Suprapubic skin (tissue), 4 donors: ENCODE data around the gene SMLR1. TPM values are rescaled to one million over a fixed set of nuclear protein-coding genes. Genes with fewer than 3 reads are reported as not detected.

Experiments
- DNase-seq, 2 donors: peaks; one replicate each; pipeline ENCODE4 v3.0.0-alpha.2; 2019; ENCODE audit warnings: low spot score in 2 of 2
- H3K27ac ChIP-seq: fragments of 200-600 bp; sonication (generic); one replicate; pipeline ENCODE4 v1.5.1; 2019
- H3K27me3 ChIP-seq: fragments of 200-600 bp; sonication (generic); one replicate; pipeline ENCODE4 v1.5.1; 2019
- H3K36me3 ChIP-seq: fragments of 200-600 bp; sonication (generic); one replicate; pipeline ENCODE4 v1.5.1; 2019
- H3K4me1 ChIP-seq: fragments of 200-600 bp; sonication (generic); one replicate; pipeline ENCODE4 v1.5.1; 2019
- H3K4me3 ChIP-seq: fragments of 200-600 bp; sonication (generic); one replicate; pipeline ENCODE4 v1.5.1; 2019; ENCODE audit warnings: mild to moderate bottlenecking
- H3K9me3 ChIP-seq: fragments of 200-600 bp; sonication (generic); one replicate; pipeline ENCODE4 v1.5.1; 2019
- CTCF ChIP-seq, 2 donors: fragments of 200-600 bp in 1 of 2; fragments of 450-650 bp in 1 of 2; sonication (generic) in 1 of 2; IDR thresholded peaks; one replicate each; pipeline ENCODE4 v1.5.1; 2016 to 2019; ENCODE audit warnings: antibody characterized with exemption in 2 of 2, mild to moderate bottlenecking in 1 of 2, moderate library complexity in 1 of 2
- EP300 ChIP-seq: sonication (generic); formaldehyde crosslinking; IDR thresholded peaks from one replicate; pipeline ENCODE4 v1.6.1; 2017; ENCODE audit warnings: antibody characterized with exemption
- POLR2A ChIP-seq, 2 donors: fragments of 450-650 bp; IDR thresholded peaks; one replicate each; pipeline ENCODE4 v1.6.1; 2017; ENCODE audit warnings: antibody characterized with exemption in 2 of 2, mild to moderate bottlenecking in 2 of 2, moderate library complexity in 2 of 2
- POLR2AphosphoS5 ChIP-seq, 3 donors: sonication (generic); formaldehyde crosslinking; IDR thresholded peaks; one replicate each; pipeline ENCODE4 v1.6.1; 2017; ENCODE audit warnings: antibody characterized with exemption in 3 of 3
- WGBS: methylation state at CpG from one replicate; pipeline ENCODE4 v1.1.5; 2018; 5-methylcytosine and 5-hydroxymethylcytosine counted together
- total RNA-seq, 4 donors: library from RNA; depleted of rRNA; stranded (reverse); fragments of >200 nt; gene quantifications; one replicate each; pipeline ENCODE4 v1.1.0, GENCODE V29; 2016

Gene SMLR1
- total RNA-seq, 4 donors from 2014 or later: not detected

GRCh38 chr6:130864344-130864743, 37.1 kb downstream of the SMLR1 start:
- no peaks in the 10 kb centered on the region for H3K27me3 ChIP-seq
- H3K36me3 ChIP-seq: peaks cover 13% of the 10 kb centered on the region
- no peaks in the 10 kb centered on the region for H3K4me1 ChIP-seq
- no peak for DNase-seq
- no peaks in the 10 kb centered on the region for H3K9me3 ChIP-seq
- H3K4me3 ChIP-seq: no peak overlapping the region
- 94% methylated on average over 11 of the region's 11 CpGs for WGBS
- TF ChIP-seq POLR2A (IDR thresholded peaks at IDR 0.05) (no peak), EP300 (no peak), POLR2AphosphoS5 (IDR thresholded peaks at IDR 0.05) (no peak), CTCF (IDR thresholded peaks at IDR 0.05) (no peak)
- H3K27ac ChIP-seq: no peak overlapping the region

GRCh38 chr6:130865793-130866192, 38.6 kb downstream of the SMLR1 start:
- TF ChIP-seq POLR2AphosphoS5 (IDR thresholded peaks at IDR 0.05) (no peak), CTCF (IDR thresholded peaks at IDR 0.05) (no peak)

GRCh38 chr6:130869681-130870080, 42.5 kb downstream of the SMLR1 start:
- DNase-seq: no peak
- no peak overlapping the region for H3K4me3 ChIP-seq
- no peaks in the 10 kb centered on the region for H3K9me3 ChIP-seq
- TF ChIP-seq POLR2A (IDR thresholded peaks at IDR 0.05): no peak
- TF ChIP-seq EP300: no peak
- no peak for TF ChIP-seq POLR2AphosphoS5 (IDR thresholded peaks at IDR 0.05)
- no peak for TF ChIP-seq CTCF (IDR thresholded peaks at IDR 0.05)
- H3K27me3 ChIP-seq: no peaks in the 10 kb centered on the region
- 91% methylated on average over 10 of the region's 10 CpGs for WGBS
- no peaks in the 10 kb centered on the region for H3K4me1 ChIP-seq
- H3K36me3 ChIP-seq: peaks cover 3% of the 10 kb centered on the region
- no peak overlapping the region for H3K27ac ChIP-seq

More at GRCh38 chr6:130865793-130866192, 38.6 kb downstream of the SMLR1 start:
- Histone ChIP-seq H3K27ac (no peak overlapping the region), H3K36me3 (peaks cover 13% of the 10 kb centered on the region), H3K4me3 (no peak overlapping the region), H3K4me1 (no peaks in the 10 kb centered on the region), H3K9me3 (no peaks in the 10 kb centered on the region), H3K27me3 (no peaks in the 10 kb centered on the region)
- WGBS: 94% methylated on average over 4 of the region's 4 CpGs
- DNase-seq: no peak

DNA sequence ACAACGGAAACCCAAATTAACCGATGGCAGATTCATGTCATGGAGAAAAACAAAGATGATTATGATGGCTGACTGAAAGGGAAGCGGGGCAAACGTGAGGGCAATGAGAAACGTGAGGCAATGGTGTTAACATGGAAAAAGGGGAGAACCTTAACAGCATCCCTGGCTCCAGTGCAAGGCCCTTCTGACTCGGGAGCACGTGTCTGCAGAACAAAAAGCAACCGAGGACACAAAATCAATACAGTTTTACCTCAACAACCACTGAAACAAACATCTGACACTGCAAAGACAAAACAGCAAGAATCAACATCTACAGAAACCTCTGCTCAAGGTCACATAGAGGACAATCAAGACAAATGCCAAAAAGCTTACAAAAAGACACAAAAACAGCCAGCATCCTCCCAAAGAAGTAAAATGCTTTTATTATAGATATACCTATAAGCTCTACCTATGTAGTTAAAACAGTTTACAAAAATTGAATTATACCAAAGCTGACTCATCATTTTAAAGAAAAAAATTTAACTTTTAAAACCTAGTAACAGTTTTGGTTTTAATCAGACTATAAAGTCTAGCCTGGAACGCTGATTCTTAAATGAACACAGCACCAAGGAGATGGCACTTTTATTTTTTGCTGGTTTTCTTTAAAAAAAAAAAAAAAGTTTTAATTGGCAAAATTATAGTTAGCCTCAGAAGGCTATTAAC, 43.1 kb downstream of the SMLR1 start:
- DNase-seq: no peak
- Histone ChIP-seq H3K9me3 (no peaks in the 10 kb centered on the region), H3K4me1 (no peaks in the 10 kb centered on the region), H3K27ac (no peak overlapping the region), H3K4me3 (no peak overlapping the region), H3K27me3 (no peaks in the 10 kb centered on the region), H3K36me3 (no peaks in the 10 kb centered on the region)
- WGBS: 90% methylated on average over 9 of the region's 9 CpGs
- TF ChIP-seq POLR2A (IDR thresholded peaks at IDR 0.05) (no peak), EP300 (no peak), CTCF (IDR thresholded peaks at IDR 0.05) (no peak), POLR2AphosphoS5 (IDR thresholded peaks at IDR 0.05) (no peak)

- peak; percentile 75 to 84 for DNase-seq
- TF ChIP-seq EP300: no peak
- peak; percentile 44 to 79 for TF ChIP-seq CTCF (IDR thresholded peaks at IDR 0.05)
- WGBS: 66% methylated on average over 8 of the region's 8 CpGs
- Histone ChIP-seq H3K9me3 (no peaks in the 10 kb centered on the region), H3K27me3 (no peaks in the 10 kb centered on the region), H3K4me1 (no peaks in the 10 kb centered on the region), H3K36me3 (no peaks in the 10 kb centered on the region), H3K4me3 (no peak overlapping the region), H3K27ac (no peak overlapping the region)
Observed at GRCh38 chr6:130872250-130873095, 45.3 kb downstream of the SMLR1 start.
